ENCODE data around the gene FBL.

DNA sequence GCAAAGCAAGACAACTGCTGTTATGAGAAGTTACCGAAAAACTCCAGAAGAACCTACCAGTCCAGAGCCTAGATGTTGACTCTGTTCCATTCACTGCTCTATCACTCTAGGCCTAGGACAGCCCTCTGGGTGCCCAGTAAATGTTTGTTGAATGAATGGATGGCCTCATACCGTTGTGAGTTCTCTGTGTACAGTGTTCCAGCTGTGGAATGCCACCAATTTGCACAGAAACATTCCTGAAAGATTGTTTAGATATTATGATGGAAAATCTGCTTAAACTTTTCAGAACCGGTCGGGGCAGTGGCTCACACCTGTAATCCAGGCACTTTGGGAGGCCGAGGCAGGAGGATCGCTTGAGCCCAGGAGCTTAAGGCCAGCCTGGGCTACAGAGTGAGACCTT, 1.3 kb upstream of the FBL start:
- TF ChIP-seq CTCF (IDR thresholded peaks at IDR 0.05): no peak
- TF ChIP-seq POLR2A (IDR thresholded peaks at IDR 0.05): no peak
